Measurements from ENCODE around the gene C2orf72.
"Not testable (repeated sequence)": the region's sequence is repeated elsewhere in the genome, so short reads cannot be mapped to it uniquely, and the experiment has no call there.

C2orf72 gene

GRCh38 chr2:231037202-231037730 is at the start of gene C2orf72:
Gene C2orf72 (plus strand): TSS chr2:231037523. CDS start chr2:231037566, 43 bp downstream.
- DNase-seq = no peak

GRCh38 chr2:230989731-230990130 is 47.6 kb upstream of the C2orf72 start:
- no peak for DNase-seq

GRCh38 chr2:230990131-230990898 is 47.0 kb upstream of the C2orf72 start:
- DNase-seq = no peak

- no peak for DNase-seq
Measured at GRCh38 chr2:230990899-230991150, 46.5 kb upstream of the C2orf72 start.

- DNase-seq = no peak
Measured at GRCh38 chr2:230991598-230991997, 45.7 kb upstream of the C2orf72 start.

- no peak for DNase-seq
Measured at GRCh38 chr2:230995821-230996220, 41.5 kb upstream of the C2orf72 start, which contains the start of gene SPATA3. Gene SPATA3 (plus strand): TSS chr2:230996121. CDS start chr2:230996234, 113 bp downstream.

GRCh38 chr2:230996661-230997060 is 40.7 kb upstream of the C2orf72 start:
- no peak for DNase-seq

GRCh38 chr2:230998882-230999281 is 38.4 kb upstream of the C2orf72 start:
- DNase-seq = no peak

- no peak for DNase-seq
Measured at GRCh38 chr2:230999477-230999876, 37.8 kb upstream of the C2orf72 start.

- no peak for DNase-seq
Measured at GRCh38 chr2:231000211-231000904, 37.0 kb upstream of the C2orf72 start.

GRCh38 chr2:231001036-231001435 is 36.3 kb upstream of the C2orf72 start:
- DNase-seq = no peak

- no peak for DNase-seq
Measured at GRCh38 chr2:231001921-231002320, 35.4 kb upstream of the C2orf72 start.

- no peak for DNase-seq
Measured at GRCh38 chr2:231002641-231003040, 34.7 kb upstream of the C2orf72 start.

GRCh38 chr2:231003186-231003585 is 34.1 kb upstream of the C2orf72 start:
- no peak for DNase-seq

- not testable (repeated sequence) for DNase-seq
Measured at GRCh38 chr2:231004930-231005329, 32.4 kb upstream of the C2orf72 start.

- no peak for DNase-seq
Measured at GRCh38 chr2:231007286-231008098, 29.8 kb upstream of the C2orf72 start.

- DNase-seq = no peak
Measured at GRCh38 chr2:231008131-231008530, 29.2 kb upstream of the C2orf72 start.

GRCh38 chr2:231009236-231009919 is 27.9 kb upstream of the C2orf72 start:
- no peak for DNase-seq

- DNase-seq = no peak
Measured at GRCh38 chr2:231010201-231010730, 27.1 kb upstream of the C2orf72 start.

GRCh38 chr2:231011526-231011925 is 25.8 kb upstream of the C2orf72 start:
- DNase-seq = no peak

GRCh38 chr2:231012463-231012862 is 24.9 kb upstream of the C2orf72 start:
- no peak for DNase-seq

- DNase-seq = no peak
Measured at GRCh38 chr2:231013820-231014219, 23.5 kb upstream of the C2orf72 start.

GRCh38 chr2:231015478-231015877 is 21.8 kb upstream of the C2orf72 start:
- no peak for DNase-seq

Data from activated T-cell treated with anti-CD3 and anti-CD28 coated beads, Interleukin-2, amount 50 U/mL, for 1 hour (primary cell).